HEK293 (cell line): ENCODE results near the gene SERPINE2.

Source experiments
- CTCF ChIA-PET: fragments of 350-600 bp; formaldehyde crosslinking; extraction: SDS; loops from one replicate; lab custom pipeline; 2021; ENCODE audit warnings: antibody characterized with exemption; lab: Yijun Ruan, JAX
- POLR2A ChIA-PET: fragments of 300-600 bp; formaldehyde crosslinking; extraction: SDS; loops from one replicate; lab custom pipeline; 2020; ENCODE audit warnings: antibody characterized with exemption, inconsistent platforms; lab: Yijun Ruan, JAX
- H3K27ac ChIP-seq: fragments of 200-500 bp; sonication (Bioruptor generic); 2 replicates; pipeline ENCODE4 v1.5.1; 2014; ENCODE audit warnings: low read depth, low read length, control low read depth, inconsistent platforms; ENCODE audit errors: extremely low read depth
- H3K36me3 ChIP-seq, 2 experiments: fragments of 200-500 bp in 1 of 2; sonication (Bioruptor generic) in 1 of 2; 1 replicate in 1 of 2; 2 replicates in 1 of 2; pipeline ENCODE4 v1.5.1; 2014 to 2017; ENCODE audit warnings: inconsistent platforms in 2 of 2, low read length in 2 of 2; ENCODE audit not compliant: control insufficient read depth in 2 of 2, insufficient read depth in 1 of 2
- H3K4me1 ChIP-seq: fragments of 200-500 bp; sonication (Bioruptor generic); 2 replicates; pipeline ENCODE4 v1.5.1; 2014; ENCODE audit warnings: mild to moderate bottlenecking, low read length, inconsistent platforms; ENCODE audit not compliant: control insufficient read depth, insufficient read depth
- H3K4me3 ChIP-seq: 2 replicates; pipeline ENCODE4 v1.5.1; 2011; ENCODE audit warnings: low read depth, mild to moderate bottlenecking, control low read depth, low read length, moderate library complexity
- H3K9me3 ChIP-seq: fragments of 200-500 bp; sonication (Bioruptor generic); 2 replicates; pipeline ENCODE4 v1.5.1; 2014; ENCODE audit warnings: low read depth, low read length, inconsistent platforms; ENCODE audit not compliant: control insufficient read depth, insufficient read depth
- INSM2 ChIP-seq: fragments of 450-650 bp; formaldehyde crosslinking; IDR thresholded peaks from 2 replicates; pipeline ENCODE4 v1.5.1; 2016; ENCODE audit warnings: missing biosample characterization, missing genetic modification characterization
- OVOL3 ChIP-seq: fragments of 450-650 bp; formaldehyde crosslinking; IDR thresholded peaks from 2 replicates; pipeline ENCODE4 v1.5.1; 2016; ENCODE audit warnings: missing biosample characterization, missing genetic modification characterization
- ZBTB11 ChIP-seq: fragments of 450-650 bp; formaldehyde crosslinking; conservative IDR thresholded peaks from 2 replicates; pipeline ENCODE4 v1.5.1; 2016; ENCODE audit warnings: low read depth, missing biosample characterization, missing genetic modification characterization
- ZBTB26 ChIP-seq: fragments of 450-650 bp; formaldehyde crosslinking; optimal IDR thresholded peaks from 2 replicates; pipeline ENCODE3; 2016; ENCODE audit warnings: missing biosample characterization, mild to moderate bottlenecking, missing genetic modification characterization
- ZFHX2 ChIP-seq: fragments of 450-650 bp; formaldehyde crosslinking; conservative IDR thresholded peaks from 2 replicates; pipeline ENCODE4 v1.5.1; 2016; ENCODE audit warnings: missing biosample characterization, missing genetic modification characterization
- ZNF280D ChIP-seq: fragments of 450-650 bp; formaldehyde crosslinking; IDR thresholded peaks from 2 replicates; pipeline ENCODE4 v1.5.1; 2016; ENCODE audit warnings: missing biosample characterization, missing genetic modification characterization
- ZNF292 ChIP-seq: fragments of 450-650 bp; formaldehyde crosslinking; IDR thresholded peaks from 2 replicates; pipeline ENCODE4 v1.5.1; 2016; ENCODE audit warnings: low read depth, missing biosample characterization, missing genetic modification characterization, borderline replicate concordance
- ZNF354C ChIP-seq: fragments of 450-650 bp; formaldehyde crosslinking; IDR thresholded peaks from 2 replicates; pipeline ENCODE4 v1.5.1; 2016; ENCODE audit warnings: missing biosample characterization, missing genetic modification characterization, low read depth, borderline replicate concordance
- ZNF391 ChIP-seq: fragments of 450-650 bp; formaldehyde crosslinking; IDR thresholded peaks from 2 replicates; pipeline ENCODE4 v1.5.1; 2016; ENCODE audit warnings: low read depth, missing biosample characterization, missing genetic modification characterization, borderline replicate concordance
- ZNF473 ChIP-seq: fragments of 450-650 bp; formaldehyde crosslinking; IDR thresholded peaks from 2 replicates; pipeline ENCODE4 v1.5.1; 2017; ENCODE audit warnings: missing biosample characterization, missing genetic modification characterization
- ZNF654 ChIP-seq: fragments of 450-650 bp; formaldehyde crosslinking; IDR thresholded peaks from 2 replicates; pipeline ENCODE4 v1.5.1; 2016; ENCODE audit warnings: low read depth, missing biosample characterization, missing genetic modification characterization
- ZNF692 ChIP-seq: fragments of 450-650 bp; formaldehyde crosslinking; IDR thresholded peaks from 2 replicates; pipeline ENCODE4 v1.5.1; 2016; ENCODE audit warnings: missing biosample characterization, missing genetic modification characterization
- ZNF792 ChIP-seq: fragments of 450-650 bp; formaldehyde crosslinking; IDR thresholded peaks from 2 replicates; pipeline ENCODE4 v1.5.1; 2016; ENCODE audit warnings: missing biosample characterization, missing genetic modification characterization

SERPINE2 gene

GRCh38 chr2:224016963-224017362, 22.1 kb downstream of the SERPINE2 start (continued):
- no peak for TF ChIP-seq ZNF280D (tag by site-specific recombination)

- no peaks in the 10 kb centered on the region for H3K36me3 ChIP-seq
- H3K9me3 ChIP-seq: no peaks in the 10 kb centered on the region
- H3K27ac ChIP-seq: no peak overlapping the region
- H3K4me1 ChIP-seq: no peaks in the 10 kb centered on the region
- H3K4me3 ChIP-seq: no peak overlapping the region
- POLR2A ChIA-PET: no interaction called here
- CTCF ChIA-PET: no interaction called here
- TF ChIP-seq ZNF792 (tag by site-specific recombination): no peak
- no peak for TF ChIP-seq ZBTB11 (tag by site-specific recombination)
- TF ChIP-seq ZFHX2 (tag by site-specific recombination): no peak
- TF ChIP-seq ZNF692 (tag by site-specific recombination): no peak
- TF ChIP-seq ZNF292: no peak
- no peak for TF ChIP-seq OVOL3 (tag by site-specific recombination)
- TF ChIP-seq ZNF354C (tag by site-specific recombination): no peak
- no peak for TF ChIP-seq ZNF391 (tag by site-specific recombination)
- TF ChIP-seq ZBTB26 (tag by site-specific recombination): no peak
- no peak for TF ChIP-seq ZNF654 (tag by site-specific recombination)
- no peak for TF ChIP-seq ZNF280D (tag by site-specific recombination)
- no peak for TF ChIP-seq ZNF473
- no peak for TF ChIP-seq INSM2 (tag by site-specific recombination)
Measured at GRCh38 chr2:224014336-224014735, 24.8 kb downstream of the SERPINE2 start.
